ENCODE measurements around the gene ADPRM. TPM values are rescaled to one million over a fixed set of nuclear protein-coding genes. Genes with fewer than 3 reads are reported as not detected.

ADPRM gene
- polyA plus RNA-seq, 1 of the 3 experiments (the other 2 are of a cell fraction), result 7.6 TPM

- no peaks in the 10 kb centered on the region for H3K9me2 ChIP-seq
- H3K4me1 ChIP-seq (ENCODE audit: control insufficient read depth in 1 of 2, insufficient read depth in 2 of 2, low read depth in 1 of 2, low read length in 1 of 2), result peaks cover 0 to under 1% of the 10 kb centered on the region in 2 experiments; a peak in 1 of 4 replicates
- 87% methylated on average over 6 of the region's 6 CpGs for WGBS (ENCODE audit: low lambda C conversion rate)
- no peaks in the 10 kb centered on the region for H3K79me2 ChIP-seq (ENCODE audit: insufficient read depth)
- H3K4me3 ChIP-seq (ENCODE audit: low read depth in 2 of 2, low read length in 1 of 2), result no peak overlapping the region
- no peaks in the 10 kb centered on the region for H3K9me3 ChIP-seq
- DNase-seq, result no peak
- no peaks in the 10 kb centered on the region for H3F3A ChIP-seq (replicated peaks; ENCODE audit: insufficient read depth)
- ChIA-PET POLR2A (no interaction called here), CTCF (interaction anchor here (1.2 kb wide), 1 partner anchor 17 kb away, joined by 7 read pairs; no protein-coding TSS in a partner anchor)
- H3K4me2 ChIP-seq, result no peak overlapping the region
- no peak overlapping the region for H3K9ac ChIP-seq
- no peak overlapping the region for H3K27ac ChIP-seq (ENCODE audit: low read depth in 2 of 2, low read length in 1 of 2)
- TF ChIP-seq MAX (IDR thresholded peaks at IDR 0.05; ENCODE audit: low read depth) (no peak), RFX5 (IDR thresholded peaks at IDR 0.05; ENCODE audit: low read length) (no peak), SMC3 (IDR thresholded peaks at IDR 0.05; ENCODE audit: low read depth, low read length) (no peak), FOXJ3 (CRISPR knock-in tag; IDR thresholded peaks at IDR 0.05) (no peak), PBX3 (IDR thresholded peaks at IDR 0.05) (no peak), TCF12 (IDR thresholded peaks at IDR 0.05) (no peak), JUND (IDR thresholded peaks at IDR 0.05) (no peak), YY1 (IDR thresholded peaks at IDR 0.05; ENCODE audit: low read depth) (no peak), TEAD4 (IDR thresholded peaks at IDR 0.05; ENCODE audit: borderline replicate concordance, insufficient read depth) (no peak), RCOR1 (IDR thresholded peaks at IDR 0.05; ENCODE audit: low read length) (no peak), RAD21 (IDR thresholded peaks at IDR 0.05; ENCODE audit: low read length) (no peak), SIN3A (IDR thresholded peaks at IDR 0.05; ENCODE audit: borderline replicate concordance, low read depth, low read length) (no peak)
- H3K27me3 ChIP-seq (ENCODE audit: insufficient read depth), result no peaks in the 10 kb centered on the region
- no peak overlapping the region for H2AFZ ChIP-seq (ENCODE audit: low read depth)
- no peaks in the 10 kb centered on the region for H3K36me3 ChIP-seq (replicated peaks in 1 of 2; ENCODE audit: control insufficient read depth in 1 of 2, insufficient read depth in 2 of 2, low read length in 1 of 2)
- H4K20me1 ChIP-seq (ENCODE audit: insufficient read depth), result no peaks in the 10 kb centered on the region
These were observed 34.2 kb upstream of the ADPRM start for GRCh38 chr17:10663231-10663630.

GRCh38 chr17:10664571-10664970 is 32.8 kb upstream of the ADPRM start:
- Histone ChIP-seq H3K4me1 (ENCODE audit: control insufficient read depth in 1 of 2, insufficient read depth in 2 of 2, low read depth in 1 of 2, low read length in 1 of 2) (no peaks in the 10 kb centered on the region), H2AFZ (ENCODE audit: low read depth) (no peak overlapping the region), H3K36me3 (replicated peaks in 1 of 2; ENCODE audit: control insufficient read depth in 1 of 2, insufficient read depth in 2 of 2, low read length in 1 of 2) (no peaks in the 10 kb centered on the region), H3K4me2 (no peak overlapping the region), H4K20me1 (ENCODE audit: insufficient read depth) (no peaks in the 10 kb centered on the region), H3K79me2 (ENCODE audit: insufficient read depth) (no peaks in the 10 kb centered on the region), H3K9ac (no peak overlapping the region), H3K27ac (ENCODE audit: low read depth in 2 of 2, low read length in 1 of 2) (no peak overlapping the region), H3K27me3 (ENCODE audit: insufficient read depth) (no peaks in the 10 kb centered on the region), H3K9me3 (no peaks in the 10 kb centered on the region), H3K4me3 (ENCODE audit: low read depth in 2 of 2, low read length in 1 of 2) (no peak overlapping the region), H3K9me2 (no peaks in the 10 kb centered on the region), H3F3A (replicated peaks; ENCODE audit: insufficient read depth) (no peaks in the 10 kb centered on the region)
- no peak for DNase-seq
- ChIA-PET CTCF (interaction anchor here (1.0 to 1.3 kb wide), 4 partner anchors 9 to 34 kb away, joined by 3 to 7 read pairs (median 4); no protein-coding TSS in a partner anchor), POLR2A (no interaction called here)
- TF ChIP-seq MXI1 (IDR thresholded peaks at IDR 0.05; ENCODE audit: low read depth, low read length), result no peak
- TF ChIP-seq TCF12 (IDR thresholded peaks at IDR 0.05), result no peak
- TF ChIP-seq FOXM1 (IDR thresholded peaks at IDR 0.05; ENCODE audit: low read depth), result no peak
- no peak for TF ChIP-seq ELF1 (IDR thresholded peaks at IDR 0.05)
- TF ChIP-seq EP300 (IDR thresholded peaks at IDR 0.05; ENCODE audit: borderline replicate concordance in 1 of 2, low read depth in 1 of 2, low read length in 1 of 2), result no peak
- TF ChIP-seq NFIC (IDR thresholded peaks at IDR 0.05; ENCODE audit: borderline replicate concordance), result no peak
- no peak for TF ChIP-seq MEF2A (IDR thresholded peaks at IDR 0.05; ENCODE audit: borderline replicate concordance, low read depth)
- no peak for TF ChIP-seq JUND (IDR thresholded peaks at IDR 0.05)
- TF ChIP-seq MAX (IDR thresholded peaks at IDR 0.05; ENCODE audit: low read depth), result no peak
- TF ChIP-seq IRF3 (IDR thresholded peaks at IDR 0.05; ENCODE audit: low read depth, low read length), result no peak
- no peak for TF ChIP-seq SIN3A (IDR thresholded peaks at IDR 0.05; ENCODE audit: borderline replicate concordance, low read depth, low read length)
- TF ChIP-seq CHD2 (IDR thresholded peaks at IDR 0.05; ENCODE audit: low read length, partially characterized antibody), result no peak
- TF ChIP-seq FOSL2 (IDR thresholded peaks at IDR 0.05; ENCODE audit: borderline replicate concordance, low read depth), result no peak
- TF ChIP-seq GABPA (IDR thresholded peaks at IDR 0.05; ENCODE audit: low read depth), result no peak
- no peak for TF ChIP-seq RCOR1 (IDR thresholded peaks at IDR 0.05; ENCODE audit: low read length)
- TF ChIP-seq TEAD4 (IDR thresholded peaks at IDR 0.05; ENCODE audit: borderline replicate concordance, insufficient read depth), result no peak
- WGBS (ENCODE audit: low lambda C conversion rate), result 91% methylated on average over 9 of the region's 9 CpGs
